WTC11 (cell line): ENCODE measurements around the gene IFT52.

Experiments
- CREM ChIP-seq: sonication (generic); formaldehyde crosslinking; IDR thresholded peaks from 2 replicates; pipeline ENCODE4 v1.8.1; 2022; ENCODE audit warnings: mild to moderate bottlenecking, missing genetic modification reagents, moderate library complexity
- GTF2I ChIP-seq: fragments of 250-450 bp; sonication (Bioruptor Pico); conservative IDR thresholded peaks from 2 replicates; pipeline ENCODE4 v1.4.0; 2021; ENCODE audit warnings: mild to moderate bottlenecking
- TF ChIP-seq, protein P1 (sequence below): fragments of 200-600 bp; IDR thresholded peaks from 2 replicates; pipeline ENCODE4 v1.8.0; 2022; ENCODE audit warnings: antibody characterized with exemption
- TF ChIP-seq, protein P2 (sequence below): sonication (generic); formaldehyde crosslinking; IDR thresholded peaks from 2 replicates; pipeline ENCODE4 v1.8.1; 2022; ENCODE audit warnings: low read depth, mild to moderate bottlenecking, moderate library complexity, missing genetic modification reagents, borderline replicate concordance

DNA sequence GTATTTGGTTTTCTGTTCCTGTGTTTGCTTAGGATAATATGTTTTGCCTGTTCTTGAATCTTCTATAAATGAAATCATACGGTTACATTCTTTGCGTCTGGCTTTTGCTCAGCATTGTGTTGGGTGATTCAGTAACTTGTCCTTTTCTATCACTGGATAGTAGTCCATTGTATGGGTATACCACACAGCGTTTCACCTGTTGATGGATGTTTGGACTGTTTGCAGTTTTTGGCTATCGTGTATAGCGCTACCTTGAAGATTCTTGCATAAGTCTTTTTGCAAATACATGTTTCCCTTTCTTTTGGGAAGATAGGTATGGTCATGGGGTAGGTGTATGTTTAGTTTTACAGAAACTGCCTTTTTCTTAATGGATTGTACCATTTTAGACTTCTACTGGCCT is 85.6 kb downstream of the IFT52 start:
- no peak for TF ChIP-seq GTF2I
- TF ChIP-seq, protein P1, sequence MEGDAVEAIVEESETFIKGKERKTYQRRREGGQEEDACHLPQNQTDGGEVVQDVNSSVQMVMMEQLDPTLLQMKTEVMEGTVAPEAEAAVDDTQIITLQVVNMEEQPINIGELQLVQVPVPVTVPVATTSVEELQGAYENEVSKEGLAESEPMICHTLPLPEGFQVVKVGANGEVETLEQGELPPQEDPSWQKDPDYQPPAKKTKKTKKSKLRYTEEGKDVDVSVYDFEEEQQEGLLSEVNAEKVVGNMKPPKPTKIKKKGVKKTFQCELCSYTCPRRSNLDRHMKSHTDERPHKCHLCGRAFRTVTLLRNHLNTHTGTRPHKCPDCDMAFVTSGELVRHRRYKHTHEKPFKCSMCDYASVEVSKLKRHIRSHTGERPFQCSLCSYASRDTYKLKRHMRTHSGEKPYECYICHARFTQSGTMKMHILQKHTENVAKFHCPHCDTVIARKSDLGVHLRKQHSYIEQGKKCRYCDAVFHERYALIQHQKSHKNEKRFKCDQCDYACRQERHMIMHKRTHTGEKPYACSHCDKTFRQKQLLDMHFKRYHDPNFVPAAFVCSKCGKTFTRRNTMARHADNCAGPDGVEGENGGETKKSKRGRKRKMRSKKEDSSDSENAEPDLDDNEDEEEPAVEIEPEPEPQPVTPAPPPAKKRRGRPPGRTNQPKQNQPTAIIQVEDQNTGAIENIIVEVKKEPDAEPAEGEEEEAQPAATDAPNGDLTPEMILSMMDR, result no peak
- no peak for TF ChIP-seq CREM (CRISPR knock-in tag)
- TF ChIP-seq, protein P2, sequence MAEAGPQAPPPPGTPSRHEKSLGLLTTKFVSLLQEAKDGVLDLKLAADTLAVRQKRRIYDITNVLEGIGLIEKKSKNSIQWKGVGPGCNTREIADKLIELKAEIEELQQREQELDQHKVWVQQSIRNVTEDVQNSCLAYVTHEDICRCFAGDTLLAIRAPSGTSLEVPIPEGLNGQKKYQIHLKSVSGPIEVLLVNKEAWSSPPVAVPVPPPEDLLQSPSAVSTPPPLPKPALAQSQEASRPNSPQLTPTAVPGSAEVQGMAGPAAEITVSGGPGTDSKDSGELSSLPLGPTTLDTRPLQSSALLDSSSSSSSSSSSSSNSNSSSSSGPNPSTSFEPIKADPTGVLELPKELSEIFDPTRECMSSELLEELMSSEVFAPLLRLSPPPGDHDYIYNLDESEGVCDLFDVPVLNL (CRISPR knock-in tag), result no peak
